ENCODE measurements around the gene PGLYRP2. TPM values are rescaled to one million over a fixed set of nuclear protein-coding genes. Genes with fewer than 3 reads are reported as not detected.
"Not testable (repeated sequence)": the region's sequence is repeated elsewhere in the genome, so short reads cannot be mapped to it uniquely, and the experiment has no call there.

Gene PGLYRP2
- total RNA-seq, 4 donors from 2014 or later = 0.23 to 0.80 (median 0.37) TPM; not detected in 1

GRCh38 chr19:15519433-15519976, 40.2 kb upstream of the PGLYRP2 start:
- TF ChIP-seq CTCF (IDR thresholded peaks at IDR 0.05) (no peak), POLR2A (IDR thresholded peaks at IDR 0.05) (no peak)
- H3K4me3 ChIP-seq (ENCODE audit: low read depth, poor library complexity, severe bottlenecking) = no peak overlapping the region
- 83 to 85% methylated on average over 6 of the region's 6 CpGs for whole genome bisulfite sequencing, 2 donors
- no peak for DNase-seq (ENCODE audit: low spot score in 2 of 2)
- intact Hi-C loops (cut with DNase I; ENCODE audit: low total_unique reads) = no loop called here

GRCh38 chr19:15517778-15518177, 38.5 kb upstream of the PGLYRP2 start:
- TF ChIP-seq POLR2A (IDR thresholded peaks at IDR 0.05) (no peak), CTCF (IDR thresholded peaks at IDR 0.05) (no peak)
- intact Hi-C loops (cut with DNase I; ENCODE audit: low total_unique reads) = no loop called here
- WGBS, 2 donors = 79% methylated on average over 1 of the region's 1 CpG
- no peak overlapping the region for H3K4me3 ChIP-seq (ENCODE audit: low read depth, poor library complexity, severe bottlenecking)
- no peak for DNase-seq (ENCODE audit: low spot score in 2 of 2)

GRCh38 chr19:15516363-15516762, 37.1 kb upstream of the PGLYRP2 start:
- no peak for DNase-seq (ENCODE audit: low spot score in 2 of 2)
- TF ChIP-seq POLR2A (IDR thresholded peaks at IDR 0.05) (no peak), CTCF (IDR thresholded peaks at IDR 0.05) (no peak)
- intact Hi-C loops (cut with DNase I; ENCODE audit: low total_unique reads) = no loop called here
- H3K4me3 ChIP-seq (ENCODE audit: low read depth, poor library complexity, severe bottlenecking) = no peak overlapping the region
- 91 to 95% methylated on average over 3 of the region's 3 CpGs for whole genome bisulfite sequencing, 2 donors

- DNase-seq (ENCODE audit: low spot score in 2 of 2); intact Hi-C loops (cut with DNase I; ENCODE audit: low total_unique reads); H3K4me3 ChIP-seq (ENCODE audit: low read depth, poor library complexity, severe bottlenecking): not testable (repeated sequence)
- 88% methylated on average over 9 of the region's 9 CpGs for WGBS, 2 donors
Observed at GRCh38 chr19:15515227-15515625, 35.9 kb upstream of the PGLYRP2 start.

GRCh38 chr19:15511671-15512424, 32.5 kb upstream of the PGLYRP2 start:
- intact Hi-C loops (cut with DNase I; ENCODE audit: low total_unique reads) = no loop called here
- H3K4me3 ChIP-seq (ENCODE audit: low read depth, poor library complexity, severe bottlenecking) = no peak overlapping the region
- no peak for TF ChIP-seq POLR2A (IDR thresholded peaks at IDR 0.05)
- no peak for TF ChIP-seq CTCF (IDR thresholded peaks at IDR 0.05)
- DNase-seq (ENCODE audit: low spot score in 2 of 2) = no peak
- WGBS, 2 donors = 61 to 66% methylated on average over 19 of the region's 19 CpGs

- no peak for DNase-seq (ENCODE audit: low spot score in 2 of 2)
- no peak for TF ChIP-seq CTCF (IDR thresholded peaks at IDR 0.05)
- TF ChIP-seq POLR2A (IDR thresholded peaks at IDR 0.05) = no peak
- H3K4me3 ChIP-seq (ENCODE audit: low read depth, poor library complexity, severe bottlenecking) = no peak within 1 kb of the TSS
- intact Hi-C loops (cut with DNase I; ENCODE audit: low total_unique reads) = no loop called here
- 6 to 7% methylated on average over 39 to 45 of the region's 52 CpGs for WGBS, 2 donors
Observed at GRCh38 chr19:15508035-15508710, 28.9 kb upstream of the PGLYRP2 start, which contains the start of gene CYP4F22. CYP4F22 (plus strand) TSS chr19:15508525; CDS start chr19:15525337, 16,812 bp downstream.

Data from lower leg skin (tissue), 4 donors.